GM12878 (cell line): ENCODE measurements around the gene TRH. TPM values are rescaled to one million over a fixed set of nuclear protein-coding genes. Genes with fewer than 3 reads are reported as not detected.

Source experiments
- ATAC-seq: fragments of 200-7000 bp; cut with Tn5 transposase; 3 replicates; pipeline ENCODE4 v1.9.1; 2020; ENCODE audit warnings: mild to moderate bottlenecking, moderate library complexity
- BruUV-seq: library from RNA; stranded (reverse); fragments of 400-500 nt; replicated peaks from 2 replicates; lab custom pipeline; 2021; lab: Mats Ljungman, UMichigan
- CTCF ChIA-PET: fragments of 300-600 bp; sonication (Branson Sonifier 250); formaldehyde crosslinking; extraction: SDS; loops from one replicate; lab custom pipeline; 2021; ENCODE audit warnings: inconsistent platforms; lab: Yijun Ruan, JAX
- POLR2A ChIA-PET: fragments of 350-600 bp; formaldehyde crosslinking; extraction: SDS; loops from one replicate; lab custom pipeline; 2021; ENCODE audit warnings: inconsistent platforms; lab: Charles Lee
- RAD21 ChIA-PET: fragments of 300-600 bp; sonication (Branson Sonifier 250); formaldehyde crosslinking; loops from one replicate; lab custom pipeline; 2023; ENCODE audit warnings: antibody characterized with exemption; ENCODE audit not compliant: unreplicated experiment; lab: Charles Lee
- SMC1A ChIA-PET: fragments of 300-600 bp; sonication (Branson Sonifier 250); formaldehyde crosslinking; loops from one replicate; lab custom pipeline; 2023; ENCODE audit not compliant: unreplicated experiment, uncharacterized antibody; lab: Charles Lee
- DNase-seq: peaks from one replicate; pipeline ENCODE4 v3.0.0-alpha.2; 2011; ENCODE audit warnings: low read depth, low spot score
- FAIRE-seq: peaks from 3 replicates; lab custom pipeline; 2011; peaks lifted over from hg19 to GRCh38; lab: Jason Lieb, UNC
- H2AFZ ChIP-seq: 2 replicates; pipeline ENCODE4 v1.6.0; 2011; ENCODE audit warnings: low read depth, low read length, control low read depth; ENCODE audit not compliant: control insufficient read depth
- H3K27ac ChIP-seq: 2 replicates; pipeline ENCODE4 v1.5.1; 2011; ENCODE audit warnings: control low read depth; ENCODE audit not compliant: control insufficient read depth, insufficient read depth
- H3K27me3 ChIP-seq, 2 experiments: replicated peaks in 1 of 2; 2 replicates each; pipeline versions ENCODE4 v1.6.0 to v1.6.1; 2011; ENCODE audit warnings: low read length in 1 of 2; ENCODE audit not compliant: control insufficient read depth in 2 of 2, insufficient read depth in 2 of 2
- H3K36me3 ChIP-seq, 2 experiments: 2 replicates each; pipeline ENCODE4 v1.5.1; 2011; ENCODE audit warnings: low read length in 1 of 2; ENCODE audit not compliant: control insufficient read depth in 2 of 2, insufficient read depth in 2 of 2
- H3K4me1 ChIP-seq: 2 replicates; pipeline ENCODE4 v1.6.1; 2011; ENCODE audit warnings: mild to moderate bottlenecking, low read length, moderate library complexity, mixed read lengths; ENCODE audit not compliant: control insufficient read depth, insufficient read depth
- H3K4me2 ChIP-seq: 2 replicates; pipeline ENCODE4 v1.6.0; 2011; ENCODE audit warnings: control low read depth; ENCODE audit not compliant: control insufficient read depth, insufficient read depth
- H3K4me3 ChIP-seq: fragments of 200-600 bp; sonication (generic); 2 replicates; pipeline ENCODE4 v1.5.1; 2016
- H3K79me2 ChIP-seq: 2 replicates; pipeline ENCODE4 v1.6.0; 2011; ENCODE audit warnings: low read length; ENCODE audit not compliant: control insufficient read depth, insufficient read depth
- H3K9ac ChIP-seq: 2 replicates; pipeline ENCODE4 v1.8.0; 2011; ENCODE audit warnings: low read length, control low read depth, mixed read lengths; ENCODE audit not compliant: control insufficient read depth, insufficient read depth
- H3K9me3 ChIP-seq: replicated peaks from 3 replicates; pipeline ENCODE4 v1.5.1; 2011; ENCODE audit warnings: mild to moderate bottlenecking, low read length; ENCODE audit not compliant: control insufficient read depth, insufficient read depth
- H4K20me1 ChIP-seq: 2 replicates; pipeline ENCODE4 v1.6.0; 2011; ENCODE audit not compliant: control insufficient read depth, insufficient read depth
- CEBPZ ChIP-seq: fragments of 150-350 bp; IDR thresholded peaks from 2 replicates; pipeline ENCODE4 v1.6.1; 2016; ENCODE audit warnings: low read depth, low read length
- CTCF ChIP-seq, 3 experiments: IDR thresholded peaks in 2 of 3; conservative IDR thresholded peaks in 1 of 3; 2 replicates each; pipeline ENCODE4 v1.5.1; 2011; ENCODE audit warnings: low read depth in 3 of 3, low read length in 3 of 3, mild to moderate bottlenecking in 3 of 3, control low read depth in 2 of 3, moderate library complexity in 2 of 3, inconsistent platforms in 1 of 3, mixed read lengths in 1 of 3; ENCODE audit not compliant: control insufficient read depth in 2 of 3, insufficient read depth in 1 of 3; ENCODE audit errors: extremely low read depth in 1 of 3
- EED ChIP-seq: sonication (generic); IDR thresholded peaks from 2 replicates; pipeline ENCODE4 v1.6.1; 2016; ENCODE audit warnings: antibody characterized with exemption, low read depth
- IRF4 ChIP-seq: IDR thresholded peaks from 2 replicates; pipeline ENCODE4 v1.6.1; 2011; ENCODE audit warnings: low read depth, low read length
- NFXL1 ChIP-seq: fragments of 450-650 bp; IDR thresholded peaks from 2 replicates; pipeline ENCODE4 v1.6.1; 2017; ENCODE audit warnings: antibody characterized with exemption, mild to moderate bottlenecking, borderline replicate concordance
- NFYB ChIP-seq: IDR thresholded peaks from 2 replicates; pipeline ENCODE4 v1.6.1; 2011; ENCODE audit warnings: low read depth, mild to moderate bottlenecking, low read length, improper control_type of control experiment, moderate library complexity; ENCODE audit not compliant: insufficient read depth
- NR2F1 ChIP-seq: fragments of 450-650 bp; conservative IDR thresholded peaks from 2 replicates; pipeline ENCODE4 v1.6.1; 2017; ENCODE audit warnings: mild to moderate bottlenecking
- RAD21 ChIP-seq: IDR thresholded peaks from 2 replicates; pipeline ENCODE4 v1.6.1; 2011; ENCODE audit warnings: mild to moderate bottlenecking, low read depth, low read length, moderate library complexity; ENCODE audit not compliant: insufficient read depth
- RCOR1 ChIP-seq: conservative IDR thresholded peaks from 2 replicates; pipeline ENCODE4 v1.6.1; 2012; ENCODE audit warnings: low read depth, low read length, improper control_type of control experiment
- RELA ChIP-seq: fragments of 450-650 bp; IDR thresholded peaks from 2 replicates; pipeline ENCODE4 v1.8.0; 2014; ENCODE audit warnings: borderline replicate concordance; ENCODE audit not compliant: partially characterized antibody
- SREBF2 ChIP-seq: IDR thresholded peaks from 2 replicates; pipeline ENCODE4 v1.6.1; 2012; ENCODE audit warnings: mild to moderate bottlenecking, low read length
- TCF12 ChIP-seq: IDR thresholded peaks from 2 replicates; pipeline ENCODE4 v1.6.1; 2011; ENCODE audit warnings: low read depth, mild to moderate bottlenecking, low read length
- WGBS: methylation state at CpG from one replicate; pipeline ENCODE4 v1.1.6; 2016; ENCODE audit warnings: low lambda C conversion rate; ENCODE audit not compliant: insufficient replicate concordance, insufficient coverage; ENCODE audit errors: missing lambda C conversion rate; 5-methylcytosine and 5-hydroxymethylcytosine counted together
- in situ Hi-C: fragments of 300-500 bp; cut with MboI; formaldehyde crosslinking; loops from 9 replicates; pipeline ENCODE4 v1.14.3; 2018; ENCODE audit warnings: mixed read lengths
- intact Hi-C: fragments of 100-400 bp; cut with micrococcal nuclease; formaldehyde crosslinking; loops from one replicate; pipeline ENCODE4 v1.14.2; 2022; ENCODE audit not compliant: unreplicated experiment
- polyA plus RNA-seq, 11 experiments: library from polyadenylated mRNA; depleted of rRNA in 4 of 11; unstranded in 6 of 11; stranded (reverse) in 5 of 11; fragments of >200 nt; fragmentation: Nextera tagmentation in 4 of 11; fragmentation: Illumina TruSeq in 1 of 11; extraction: Ambion mirVana in 4 of 11; extraction: Trizol in 1 of 11; gene quantifications; 1 replicate in 1 of 11; 2 replicates in 10 of 11; pipeline versions ENCODE4 v1.2.1 to v1.2.3, GENCODE V29; 2011 to 2016; ENCODE audit warnings: inconsistent platforms in 2 of 11, missing spikeins in 2 of 11, low read depth in 1 of 11
- total RNA-seq, 4 experiments: library from RNA; depleted of rRNA in 3 of 4; stranded (reverse); fragments of >200 nt in 3 of 4; fragmentation: Illumina TruSeq in 1 of 4; extraction: Trizol in 1 of 4; gene quantifications; 2 replicates each; pipeline versions ENCODE4 v1.2.1 to v1.2.3, GENCODE V29; 2013 to 2021

TRH gene
- total and polyA plus RNA-seq, 10 of the 15 experiments (the other 5 are each of a cell fraction or from before 2014, with no cell fraction given), result not detected

GRCh38 chr3:129994883-129995559 lies 20.5 kb downstream of the TRH start:
- Histone ChIP-seq H3K4me3 (no peak overlapping the region), H3K79me2 (no peaks in the 10 kb centered on the region), H3K9me3 (no peaks in the 10 kb centered on the region), H3K4me2 (no peak overlapping the region), H3K27ac (no peak overlapping the region), H3K9ac (no peak overlapping the region), H2AFZ (no peak overlapping the region), H3K27me3 (no peaks in the 10 kb centered on the region), H4K20me1 (no peaks in the 10 kb centered on the region), H3K4me1 (no peaks in the 10 kb centered on the region), H3K36me3 (no peaks in the 10 kb centered on the region)
- ChIA-PET CTCF (interaction anchor here (0.7 to 1.6 kb wide), 3 partner anchors 19 to 103 kb away, joined by 3 to 8 read pairs (median 3); no protein-coding TSS in a partner anchor), POLR2A (no interaction called here), SMC1A (interaction anchor here (0.6 kb wide), 1 partner anchor 16 kb away, joined by 3 read pairs; no protein-coding TSS in a partner anchor), RAD21 (no interaction called here)
- 15% methylated on average over 5 of the region's 5 CpGs for WGBS
- in situ Hi-C loops (no loop called here), intact Hi-C loops (loop anchor here (5.0 kb wide), 1 partner anchor 53 kb away; no protein-coding TSS in a partner anchor)
- FAIRE-seq, result no peak
- ATAC-seq, result no peak
- no peak for TF ChIP-seq TCF12
- TF ChIP-seq EED, result no peak
- TF ChIP-seq NR2F1, result no peak
- no peak for TF ChIP-seq RCOR1
- TF ChIP-seq NFXL1, result no peak
- no peak for TF ChIP-seq RAD21
- TF ChIP-seq NFYB, result no peak
- no peak for TF ChIP-seq CEBPZ
- no peak for TF ChIP-seq IRF4
- no peak for TF ChIP-seq SREBF2
- TF ChIP-seq RELA, result no peak
- no peak for TF ChIP-seq CTCF (IDR thresholded peaks at IDR 0.05 in 2 of 3, conservative IDR thresholded peaks at IDR 0.05 in 1 of 3; ENCODE audit: control insufficient read depth in 2 of 3, extremely low read depth in 1 of 3, insufficient read depth in 1 of 3, low read depth in 3 of 3, low read length in 3 of 3)
- no TSS peak for BruUV-seq
- DNase-seq, result no peak
